H1 (cell line): Measurements from ENCODE around the gene SPG7. TPM values are rescaled to one million over a fixed set of nuclear protein-coding genes. Genes with fewer than 3 reads are reported as not detected.

Experiments used
- BCL11A ChIP-seq, 2 experiments: IDR thresholded peaks; one replicate each; pipeline ENCODE4 v1.6.1; 2011; ENCODE audit warnings: low read depth in 2 of 2, low read length in 2 of 2, mild to moderate bottlenecking in 2 of 2
- CEBPB ChIP-seq: IDR thresholded peaks from 2 replicates; pipeline ENCODE4 v1.6.1; 2012; ENCODE audit warnings: low read depth, low read length
- E2F6 ChIP-seq: IDR thresholded peaks from 2 replicates; pipeline ENCODE4 v1.6.1; 2012; ENCODE audit warnings: inconsistent platforms
- EGR1 ChIP-seq: IDR thresholded peaks from 2 replicates; pipeline ENCODE4 v1.6.1; 2011; ENCODE audit warnings: low read depth, low read length, borderline replicate concordance
- KDM1A ChIP-seq: fragments of 200-600, 300-600 bp; sonication (generic); IDR thresholded peaks from 2 replicates; pipeline ENCODE4 v1.7.1; 2016; ENCODE audit warnings: mild to moderate bottlenecking, low read length, borderline replicate concordance
- MAFK ChIP-seq: IDR thresholded peaks from 2 replicates; pipeline ENCODE4 v1.6.1; 2012; ENCODE audit warnings: low read depth, mild to moderate bottlenecking, improper control_type of control experiment, low read length
- RAD21 ChIP-seq, 2 experiments: IDR thresholded peaks in 1 of 2; conservative IDR thresholded peaks in 1 of 2; 2 replicates each; pipeline ENCODE4 v1.6.1; 2011; ENCODE audit warnings: low read depth in 2 of 2, low read length in 2 of 2, improper control_type of control experiment in 1 of 2, inconsistent platforms in 1 of 2, mild to moderate bottlenecking in 1 of 2, moderate library complexity in 1 of 2
- SP1 ChIP-seq: IDR thresholded peaks from 2 replicates; pipeline ENCODE4 v1.6.1; 2011; ENCODE audit warnings: low read depth, low read length
- TBP ChIP-seq: IDR thresholded peaks from 2 replicates; pipeline ENCODE4 v1.6.1; 2011; ENCODE audit warnings: low read depth, low read length, improper control_type of control experiment
- polyA plus RNA-seq, 7 experiments: library from polyadenylated mRNA; depleted of rRNA in 3 of 7; stranded (reverse) in 5 of 7; unstranded in 2 of 7; fragments of >200 nt in 5 of 7; fragments of 200-250 nt in 2 of 7; gene quantifications; 1 replicate in 5 of 7; 2 replicates in 1 of 7; 4 replicates in 1 of 7; pipeline versions ENCODE4 v1.2.1 to v1.2.3, GENCODE V29; 2011 to 2013; ENCODE audit warnings: missing spikeins in 2 of 7, mixed read lengths in 2 of 7
- total RNA-seq: library from RNA; stranded (reverse); fragmentation: NEBNext Ultra II Directional; extraction: Animal tissue kit (Norgen Biotek cat#: 25700); gene quantifications from 2 replicates; pipeline ENCODE4 v1.2.1, GENCODE V29; 2021

The SPG7 gene
- total and polyA plus RNA-seq, 2 of the 8 experiments (the other 6 are each of a cell fraction or from before 2014, with no cell fraction given): 72.1 to 113 TPM

DNA sequence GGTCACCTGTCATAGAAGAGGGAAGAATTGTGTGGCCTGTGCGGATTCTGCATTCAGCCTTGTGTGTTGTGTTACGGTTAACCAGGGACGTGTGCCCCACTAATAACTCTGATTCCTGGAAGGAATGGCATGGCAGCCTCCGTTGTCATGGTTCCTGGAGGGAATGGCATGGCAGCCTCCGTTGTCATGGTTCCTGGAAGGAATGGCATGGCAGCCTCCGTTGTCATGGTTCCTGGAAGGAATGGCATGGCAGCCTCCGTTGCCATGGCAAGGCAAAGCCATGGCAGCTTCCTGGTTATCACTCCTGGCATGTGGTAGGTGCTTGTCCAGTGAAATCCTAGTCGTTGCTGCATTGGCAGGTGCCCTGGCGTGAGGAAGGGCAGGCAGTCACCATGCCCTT lies 8.9 kb downstream of the SPG7 start (continued):
- TF ChIP-seq TBP (no peak), EGR1 (no peak), BCL11A (IDR thresholded peaks at IDR 0.05; ENCODE audit: low read depth in 2 of 2, low read length in 2 of 2) (no peak), KDM1A (no peak), MAFK (no peak), E2F6 (no peak), RAD21 (IDR thresholded peaks at IDR 0.05 in 1 of 2, conservative IDR thresholded peaks at IDR 0.05 in 1 of 2; ENCODE audit: low read depth in 2 of 2, low read length in 2 of 2) (no peak), SP1 (no peak), CEBPB (no peak)
